Gastrocnemius medialis (tissue), 4 donors: ENCODE results near the gene MDH2. TPM values are rescaled to one million over a fixed set of nuclear protein-coding genes. Genes with fewer than 3 reads are reported as not detected.
A peak's percentile ranks its signal among the peaks of the same experiment; 100 is the strongest.
"Not testable (repeated sequence)": the region's sequence is repeated elsewhere in the genome, so short reads cannot be mapped to it uniquely, and the experiment has no call there.

ENCODE experiments used
- ATAC-seq, 2 donors: fragments of 150-250 bp; one replicate each; pipeline ENCODE4 v1.9.1; 2016
- DNase-seq, 2 donors: peaks; one replicate each; pipeline ENCODE4 v3.0.0-alpha.2; 2019
- H3K27ac ChIP-seq, 4 donors: fragments of 200-600 bp; sonication (generic); 1 replicate in 1 of 4; 2 replicates in 3 of 4; pipeline ENCODE4 v1.5.1; 2016 to 2018; ENCODE audit warnings: mild to moderate bottlenecking in 2 of 4, moderate library complexity in 1 of 4
- H3K27me3 ChIP-seq, 3 donors: fragments of 200-600 bp; sonication (generic) in 2 of 3; 1 replicate in 1 of 3; 2 replicates in 2 of 3; pipeline versions ENCODE4 v1.5.1 to v1.6.0; 2016 to 2019; ENCODE audit warnings: mild to moderate bottlenecking in 1 of 3, moderate library complexity in 1 of 3
- H3K36me3 ChIP-seq, 2 donors: fragments of 200-600 bp; sonication (generic) in 1 of 2; one replicate each; pipeline ENCODE4 v1.5.1; 2017 to 2018
- H3K4me1 ChIP-seq, 2 donors: fragments of 200-600 bp; sonication (generic) in 1 of 2; one replicate each; pipeline ENCODE4 v1.5.1; 2016 to 2017; ENCODE audit warnings: mild to moderate bottlenecking in 2 of 2
- H3K4me3 ChIP-seq, 4 donors: fragments of 200-600 bp; sonication (generic) in 3 of 4; 1 replicate in 1 of 4; 2 replicates in 3 of 4; pipeline ENCODE4 v1.5.1; 2016 to 2019; ENCODE audit warnings: mild to moderate bottlenecking in 2 of 4
- H3K9me3 ChIP-seq, 3 donors: fragments of 200-600 bp; sonication (generic) in 2 of 3; 1 replicate in 1 of 3; 2 replicates in 2 of 3; pipeline ENCODE4 v1.5.1; 2016 to 2019
- CTCF ChIP-seq, 5 experiments: fragments of 450-650 bp in 3 of 5; fragments of 200-600 bp in 2 of 5; sonication (generic) in 2 of 5; IDR thresholded peaks in 4 of 5; conservative IDR thresholded peaks in 1 of 5; 1 replicate in 4 of 5; 2 replicates in 1 of 5; pipeline ENCODE4 v1.5.1; 2016 to 2019; ENCODE audit warnings: antibody characterized with exemption in 5 of 5, mild to moderate bottlenecking in 3 of 5, moderate library complexity in 3 of 5
- POLR2A ChIP-seq, 2 donors: fragments of 450-650 bp; IDR thresholded peaks; one replicate each; pipeline ENCODE4 v1.6.1; 2017; ENCODE audit warnings: antibody characterized with exemption in 2 of 2, mild to moderate bottlenecking in 2 of 2, moderate library complexity in 2 of 2
- in situ Hi-C, 4 donors: fragments of 200-750 bp; cut with MboI; loops; one replicate each; pipeline versions ENCODE4 v1.15.0 to v1.8.0; 2017; ENCODE audit warnings: low sequenced_read_pairs in 4 of 4
- intact Hi-C: fragments of 100-400 bp; cut with DNase I; formaldehyde crosslinking; loops from one replicate; pipeline ENCODE4 v1.15.1; 2023; ENCODE audit warnings: low total_unique reads
- total RNA-seq, 4 donors: library from RNA; depleted of rRNA; stranded (reverse); fragments of >200 nt; gene quantifications; one replicate each; pipeline versions ENCODE4 v1.1.0 to v1.2.3, GENCODE V29; 2016

The MDH2 gene
- total RNA-seq, 4 donors from 2014 or later, result 236 to 344 (median 284) TPM

- in situ Hi-C loops (no loop called here), intact Hi-C loops (no loop called here)
- H3K27ac ChIP-seq, result no peak overlapping the region
- peaks cover 0 to 21% of the 10 kb centered on the region in 2 donors for H3K36me3 ChIP-seq
- H3K27me3 ChIP-seq, result no peaks in the 10 kb centered on the region
- ATAC-seq (no peak), DNase-seq (no peak)
- H3K4me1 ChIP-seq, result no peaks in the 10 kb centered on the region
- H3K4me3 ChIP-seq, result no peak overlapping the region
- no peaks in the 10 kb centered on the region for H3K9me3 ChIP-seq
- no peak for TF ChIP-seq POLR2A (IDR thresholded peaks at IDR 0.05)
- no peak for TF ChIP-seq CTCF (IDR thresholded peaks at IDR 0.05 in 4 of 5, conservative IDR thresholded peaks at IDR 0.05 in 1 of 5)
These were observed 44.6 kb upstream of the MDH2 start for GRCh38 chr7:76003351-76003750.

- H3K4me1 ChIP-seq, DNase-seq, in situ Hi-C loops, H3K9me3 ChIP-seq, H3K27me3 ChIP-seq, intact Hi-C loops, H3K4me3 ChIP-seq, H3K27ac ChIP-seq, ATAC-seq: not testable (repeated sequence)
- H3K36me3 ChIP-seq, result peaks cover 0 to 21% of the 10 kb centered on the region in 2 donors
These were observed 42.9 kb upstream of the MDH2 start for GRCh38 chr7:76005004-76005403.

GRCh38 chr7:76008156-76008687 is 39.7 kb upstream of the MDH2 start:
- DNase-seq, result no peak
- in situ Hi-C loops (no loop called here), intact Hi-C loops (no loop called here)
- TF ChIP-seq CTCF (IDR thresholded peaks at IDR 0.05 in 4 of 5, conservative IDR thresholded peaks at IDR 0.05 in 1 of 5) (no peak), POLR2A (IDR thresholded peaks at IDR 0.05) (no peak)
- H3K27ac ChIP-seq, result no peak overlapping the region
- no peaks in the 10 kb centered on the region for H3K9me3 ChIP-seq
- H3K36me3 ChIP-seq, result peaks cover 0 to 21% of the 10 kb centered on the region in 2 donors
- peaks cover 9 to 12% of the 10 kb centered on the region in 2 donors for H3K4me1 ChIP-seq
- H3K4me3 ChIP-seq, result no peak overlapping the region
- no peak for ATAC-seq
- no peaks in the 10 kb centered on the region for H3K27me3 ChIP-seq

GRCh38 chr7:76009672-76010600 is 38.0 kb upstream of the MDH2 start:
- no peak for TF ChIP-seq CTCF (IDR thresholded peaks at IDR 0.05 in 4 of 5, conservative IDR thresholded peaks at IDR 0.05 in 1 of 5)
- no peak for TF ChIP-seq POLR2A (IDR thresholded peaks at IDR 0.05)
- in situ Hi-C loops (no loop called here), intact Hi-C loops (no loop called here)
- H3K9me3 ChIP-seq, result no peaks in the 10 kb centered on the region
- no peak overlapping the region for H3K27ac ChIP-seq
- H3K4me3 ChIP-seq, result no peak overlapping the region
- peaks cover 9 to 12% of the 10 kb centered on the region in 2 donors for H3K4me1 ChIP-seq
- DNase-seq, result no peak
- no peaks in the 10 kb centered on the region for H3K27me3 ChIP-seq
- ATAC-seq, result peak in 1 of 2 donors; percentile 50
- peaks cover 0 to 9% of the 10 kb centered on the region in 2 donors for H3K36me3 ChIP-seq

GRCh38 chr7:76011442-76011861 is 36.5 kb upstream of the MDH2 start:
- DNase-seq (no peak), ATAC-seq (peak in 1 of 2 donors; percentile 44)
- Histone ChIP-seq H3K4me3 (peak overlapping the region in 1 of 4 donors; percentile 13), H3K36me3 (peaks cover 0 to 5% of the 10 kb centered on the region in 2 donors), H3K27me3 (no peaks in the 10 kb centered on the region), H3K9me3 (no peaks in the 10 kb centered on the region), H3K27ac (peak overlapping the region; percentile 1 to 47 (median 32)), H3K4me1 (peaks cover 9 to 12% of the 10 kb centered on the region in 2 donors)
- in situ Hi-C loops (no loop called here), intact Hi-C loops (no loop called here)
- TF ChIP-seq POLR2A (IDR thresholded peaks at IDR 0.05), result no peak
